Activated T-cell treated with anti-CD3 and anti-CD28 coated beads, Interleukin-2, amount 50 U/mL, for 1 hour (primary cell): ENCODE data around the gene ZC3H7B.

Experiments used
- DNase-seq: peaks from one replicate; pipeline ENCODE4 v3.0.0-alpha.2; 2020

ZC3H7B gene

GRCh38 chr22:41358927-41359326 is 57.6 kb downstream of the ZC3H7B start:
- DNase-seq = no peak

DNA sequence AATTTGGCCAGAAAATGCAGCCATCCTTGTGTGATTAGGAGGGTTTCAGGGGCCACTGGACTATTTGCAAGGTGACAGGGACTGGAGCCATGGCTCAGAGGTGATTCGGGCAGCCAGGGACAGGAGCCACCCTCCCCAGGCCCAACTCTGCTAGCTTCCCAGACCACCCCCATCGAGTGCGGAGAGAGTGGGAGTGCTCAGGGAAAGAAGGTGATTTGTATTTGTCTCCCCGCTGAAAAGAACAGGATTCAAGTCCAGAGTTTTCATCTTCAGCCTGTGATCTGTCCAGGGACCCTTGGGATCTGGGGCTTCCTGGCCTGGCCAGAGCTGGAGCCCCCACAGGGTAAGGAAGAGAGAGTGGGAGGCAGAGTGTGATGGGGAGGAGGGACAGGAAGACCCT is 58.1 kb downstream of the ZC3H7B start:
- DNase-seq = no peak

DNA sequence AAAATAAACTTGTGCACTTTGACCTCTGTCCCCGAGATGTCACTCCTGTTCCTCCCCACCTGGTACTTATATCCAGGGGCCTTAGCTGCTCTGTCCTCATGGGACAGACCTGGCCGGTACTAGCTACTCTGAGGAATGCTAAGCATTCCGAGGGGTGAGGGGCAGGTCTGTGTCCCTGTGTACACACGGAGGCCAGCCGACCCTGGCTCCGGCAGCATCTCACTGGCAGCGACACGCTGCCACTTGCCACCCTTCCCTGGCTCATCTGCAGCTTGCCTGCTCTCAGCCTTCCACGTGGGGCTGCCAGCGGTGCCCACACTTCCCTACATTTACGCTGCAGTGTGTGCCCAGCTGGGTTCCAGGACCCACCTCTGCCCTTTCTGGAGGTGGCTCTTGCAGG is 58.8 kb downstream of the ZC3H7B start:
- DNase-seq = no peak

DNA sequence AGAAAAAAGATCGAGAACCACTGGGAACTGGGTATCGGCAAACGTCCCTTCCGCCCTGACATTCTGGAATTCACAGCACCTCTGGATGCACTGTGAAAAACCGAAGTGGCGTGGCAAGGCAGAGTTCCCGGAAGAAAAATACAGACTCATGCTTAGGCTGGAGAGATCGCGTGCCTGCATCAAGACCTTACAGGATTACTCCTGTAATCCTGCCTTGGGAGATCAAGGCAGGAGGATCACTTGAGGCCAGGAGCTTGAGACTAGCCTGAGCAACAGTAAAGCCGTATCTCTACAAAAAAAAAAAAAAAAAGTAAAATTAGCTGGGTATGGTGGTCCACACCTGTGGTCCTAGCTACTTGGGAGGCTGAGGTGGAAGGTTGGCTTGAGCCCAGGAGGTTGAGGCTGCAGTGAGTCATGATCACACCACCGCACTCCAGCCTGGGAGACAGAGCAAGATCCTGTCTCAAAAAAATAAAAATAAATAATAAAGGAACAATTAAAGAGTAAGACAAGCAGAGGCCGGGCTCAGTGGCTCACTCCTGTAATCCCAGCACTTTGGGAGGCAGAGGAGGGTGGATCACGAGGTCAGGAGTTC is 60.5 kb downstream of the ZC3H7B start:
- no peak for DNase-seq

GRCh38 chr22:41362615-41363014 is 61.3 kb downstream of the ZC3H7B start:
- no peak for DNase-seq

GRCh38 chr22:41364233-41364632 is 62.9 kb downstream of the ZC3H7B start:
- DNase-seq = no peak

- no peak for DNase-seq
Observed at GRCh38 chr22:41364955-41365354, 63.6 kb downstream of the ZC3H7B start.

- DNase-seq = no peak
Observed at GRCh38 chr22:41365425-41365824, 64.1 kb downstream of the ZC3H7B start.

DNA sequence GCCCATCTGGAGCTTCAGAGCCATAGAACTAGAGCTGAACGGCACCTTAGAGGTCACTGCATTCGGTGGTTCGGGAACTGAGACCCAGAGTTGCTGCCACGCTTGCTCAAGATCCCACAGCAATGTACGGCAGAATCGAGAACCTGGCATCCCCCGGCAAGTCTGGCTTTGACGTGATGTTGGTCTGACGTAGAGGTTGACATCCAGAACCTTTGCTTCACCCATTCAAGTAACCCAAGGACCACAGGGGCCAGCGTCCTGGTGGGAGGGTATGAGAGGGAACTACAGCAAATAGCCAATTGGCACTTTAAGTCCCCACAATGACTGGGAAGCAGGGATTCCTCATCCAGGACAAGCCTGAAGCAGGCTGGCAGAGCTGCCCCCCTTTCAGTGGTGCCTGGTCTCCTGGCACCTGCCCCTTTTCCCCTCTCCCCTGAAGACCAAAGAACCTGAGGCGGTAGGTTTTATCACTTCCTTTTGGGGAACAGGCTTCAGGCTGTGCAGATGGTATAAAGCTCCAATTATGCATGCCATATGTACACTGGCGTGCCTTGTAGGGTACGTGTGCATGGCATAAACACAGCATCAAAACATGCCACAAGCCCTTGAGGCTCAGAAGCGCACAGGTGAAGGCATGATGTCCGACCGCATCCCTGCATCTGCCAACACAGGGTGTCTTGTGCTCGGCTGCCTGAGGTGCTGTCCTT is 65.2 kb downstream of the ZC3H7B start:
- no peak for DNase-seq

DNA sequence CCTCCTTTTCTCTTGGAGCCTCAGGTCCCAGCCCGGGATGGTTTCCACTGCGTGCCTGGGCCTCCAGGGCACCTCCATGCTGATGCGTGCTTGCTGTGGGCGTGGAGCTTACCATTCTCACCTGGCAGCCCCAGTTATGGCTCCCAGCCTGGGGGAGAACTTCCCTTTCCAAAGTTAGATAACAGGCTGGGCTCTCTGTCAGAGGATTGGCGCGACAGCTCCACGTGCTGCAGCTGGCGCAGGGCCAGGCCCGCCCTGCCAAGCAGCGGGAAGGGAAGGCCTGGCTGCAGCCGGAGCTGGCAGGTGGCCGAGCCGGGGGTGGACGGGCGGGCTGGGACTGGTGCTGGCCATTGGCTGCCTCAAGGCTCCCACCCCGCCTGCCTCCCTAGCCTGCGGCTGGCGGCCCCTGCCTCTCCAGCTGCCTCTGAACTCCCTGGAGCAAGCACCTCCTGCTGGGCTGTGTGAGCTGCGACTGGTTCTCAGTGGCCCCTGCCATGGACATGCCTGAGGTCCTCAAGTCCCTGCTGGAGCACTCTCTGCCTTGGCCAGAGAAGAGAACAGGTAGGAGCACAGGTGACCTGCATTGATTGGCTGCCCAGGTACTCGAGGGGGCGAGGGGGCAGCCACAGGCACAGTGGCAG is 65.8 kb downstream of the ZC3H7B start:
- DNase-seq = no peak

DNA sequence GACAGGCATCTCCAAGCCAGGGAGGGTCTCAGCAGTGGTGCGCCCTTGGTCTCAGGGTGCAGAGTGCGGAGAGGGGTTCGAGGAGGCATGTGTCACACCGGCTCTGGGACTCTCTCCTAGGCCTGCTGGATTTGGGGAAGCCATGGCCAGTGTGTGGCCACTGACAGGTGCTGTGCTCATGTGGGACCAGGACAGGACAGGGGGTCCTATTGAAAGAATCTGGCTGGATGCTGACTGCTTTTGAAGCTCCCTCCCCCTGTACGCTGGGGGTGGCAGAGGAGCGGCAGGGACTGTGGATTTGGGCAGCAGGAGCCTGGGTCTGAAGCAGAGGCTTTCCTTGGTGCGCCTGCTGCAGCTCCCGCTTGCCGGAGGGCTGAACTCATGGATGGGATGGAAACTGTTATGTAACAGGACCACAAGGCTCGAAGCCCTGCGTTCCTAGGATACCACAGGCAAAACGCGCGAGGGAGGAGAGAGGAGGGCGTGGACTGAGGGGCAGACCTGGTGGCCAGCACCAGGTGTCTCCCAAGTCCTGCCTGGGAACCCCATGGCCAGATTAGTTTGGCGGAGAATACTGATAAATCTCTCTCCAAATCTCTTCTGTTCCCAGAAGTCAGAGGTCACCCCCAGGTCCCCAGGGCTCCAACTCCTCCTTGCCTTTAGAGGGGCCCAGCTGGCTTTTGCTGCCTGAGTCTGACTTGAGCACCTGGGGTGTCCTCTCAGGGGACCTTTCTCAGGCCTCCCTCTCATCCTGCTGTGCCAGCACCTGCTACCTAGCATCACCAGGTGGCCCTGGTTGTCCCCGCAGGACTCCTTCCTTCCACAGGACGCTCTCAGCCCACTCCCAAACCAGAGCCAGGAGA is 66.6 kb downstream of the ZC3H7B start:
- DNase-seq = no peak

DNA sequence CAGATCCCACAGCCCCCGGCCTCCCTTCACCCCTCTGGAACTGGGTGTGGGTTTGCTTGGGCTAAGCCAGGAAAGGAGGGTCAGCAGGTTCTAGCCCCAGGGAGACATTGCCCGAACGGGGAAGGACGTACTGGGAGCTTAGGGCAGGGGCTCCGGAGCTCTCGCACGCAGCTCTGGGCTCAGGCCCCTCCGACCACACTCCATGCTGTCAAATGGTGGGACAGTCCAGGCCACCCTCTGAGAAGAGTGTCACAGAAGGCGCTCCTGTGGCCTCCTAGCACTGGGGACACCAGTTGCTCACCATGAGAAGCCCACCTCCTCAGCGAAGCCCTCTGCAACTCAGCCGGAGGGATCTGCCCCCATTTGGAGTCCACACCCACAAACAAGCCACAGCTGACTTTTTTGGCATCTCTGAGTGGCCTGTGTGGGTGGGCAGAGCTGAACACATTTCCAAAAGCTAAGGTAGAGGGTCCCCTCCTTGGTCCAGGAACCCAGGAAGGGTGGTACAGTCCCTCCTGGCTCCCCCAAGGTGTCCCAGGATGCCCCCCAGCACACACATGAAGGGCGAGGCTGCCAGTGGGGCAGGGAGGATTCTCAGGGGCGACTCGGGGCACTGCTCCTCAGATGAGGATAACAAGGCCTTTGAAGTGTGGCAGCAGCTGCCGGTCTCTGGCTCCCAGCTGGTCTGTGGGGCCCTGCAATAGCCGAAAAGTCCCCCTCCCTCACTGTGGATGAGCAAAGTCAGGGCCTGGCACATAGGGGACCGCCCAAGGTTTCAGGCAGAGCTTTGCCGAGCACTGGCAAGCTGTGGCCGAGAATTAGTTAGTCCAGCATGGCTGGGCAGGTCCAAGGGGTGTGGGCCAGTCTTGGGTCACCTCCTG is 67.5 kb downstream of the ZC3H7B start:
- no peak for DNase-seq

DNA sequence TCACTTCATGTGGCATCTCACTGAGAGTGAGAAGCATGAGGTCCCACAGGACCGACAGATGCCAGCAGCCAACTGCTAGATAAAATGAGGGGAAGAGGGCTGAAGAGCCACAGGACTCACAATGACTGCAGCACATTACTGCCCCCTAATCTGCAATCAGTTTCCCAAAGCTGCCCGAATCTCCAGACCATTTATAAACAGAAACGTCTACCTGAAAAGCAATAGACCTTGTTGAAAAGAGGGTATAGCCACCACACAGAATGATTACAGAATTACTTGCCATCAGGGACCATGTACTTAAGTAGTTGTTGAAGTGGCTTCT is 68.1 kb downstream of the ZC3H7B start:
- DNase-seq = no peak

- DNase-seq = no peak
Observed at GRCh38 chr22:41369837-41370236, 68.5 kb downstream of the ZC3H7B start.

GRCh38 chr22:41377846-41378245 is 76.5 kb downstream of the ZC3H7B start:
- DNase-seq = no peak

GRCh38 chr22:41380993-41381328 is 79.6 kb downstream of the ZC3H7B start:
- DNase-seq = no peak

- DNase-seq = peak; percentile 98
Observed at GRCh38 chr22:41381329-41382097, 80.2 kb downstream of the ZC3H7B start, which contains the start of gene TEF. TEF (plus strand) TSS chr22:41381942; CDS start chr22:41382045, 103 bp downstream.

GRCh38 chr22:41382098-41382578 is 80.8 kb downstream of the ZC3H7B start:
- peak; percentile 74 for DNase-seq

GRCh38 chr22:41382610-41383009 is 81.3 kb downstream of the ZC3H7B start:
- no peak for DNase-seq

- no peak for DNase-seq
Observed at GRCh38 chr22:41383085-41383484, 81.8 kb downstream of the ZC3H7B start.

- no peak for DNase-seq
Observed at GRCh38 chr22:41384128-41384527, 82.8 kb downstream of the ZC3H7B start.

DNA sequence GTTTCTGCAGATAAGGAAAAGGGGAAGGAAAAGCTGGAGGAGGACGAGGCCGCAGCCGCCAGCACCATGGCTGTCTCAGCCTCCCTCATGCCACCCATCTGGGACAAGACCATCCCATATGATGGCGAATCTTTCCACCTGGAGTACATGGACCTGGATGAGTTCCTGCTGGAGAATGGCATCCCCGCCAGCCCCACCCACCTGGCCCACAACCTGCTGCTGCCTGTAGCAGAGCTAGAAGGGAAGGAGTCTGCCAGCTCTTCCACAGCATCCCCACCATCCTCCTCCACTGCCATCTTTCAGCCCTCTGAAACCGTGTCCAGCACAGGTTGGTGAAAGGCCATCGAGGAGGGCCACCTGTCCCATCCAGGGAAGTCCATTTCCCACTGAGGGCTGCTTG is 86.0 kb downstream of the ZC3H7B start:
- no peak for DNase-seq
